AG10803 (cell line): Measurements from ENCODE around the gene SIRPA.

ENCODE experiments used
- DNase-seq: peaks from one replicate; pipeline ENCODE4 v3.0.0; 2010; ENCODE audit warnings: low read depth
- H3K4me3 ChIP-seq: 2 replicates; pipeline ENCODE4 v1.5.1; 2011; ENCODE audit warnings: mild to moderate bottlenecking, low read length, control low read depth
- TF ChIP-seq, protein P1 (sequence below): conservative IDR thresholded peaks from 2 replicates; pipeline ENCODE4 v1.5.1; 2011; ENCODE audit warnings: mild to moderate bottlenecking, low read length, control low read depth, inconsistent platforms

SIRPA gene

DNA sequence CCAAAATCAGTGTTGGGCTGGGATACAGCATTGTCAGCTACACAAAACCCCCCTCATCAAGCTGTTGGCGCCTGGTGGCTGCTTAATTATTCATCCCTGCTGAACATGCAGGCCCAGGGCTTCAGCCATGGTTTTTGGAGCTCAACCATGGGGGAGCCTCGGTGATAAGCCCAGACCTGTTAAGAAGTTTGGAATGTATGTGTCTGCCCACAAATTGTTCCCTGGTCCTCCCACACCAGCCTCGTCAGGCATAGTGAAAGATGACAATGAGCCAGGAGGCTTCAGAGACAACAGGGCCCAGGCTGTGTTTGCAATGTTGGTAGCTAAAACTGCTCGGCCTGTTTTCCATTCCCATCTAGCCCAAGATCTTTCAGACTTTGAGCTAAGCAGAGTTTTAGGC, 34.8 kb upstream of the SIRPA start:
- peak; percentile 85 for DNase-seq
- TF ChIP-seq, protein P1, sequence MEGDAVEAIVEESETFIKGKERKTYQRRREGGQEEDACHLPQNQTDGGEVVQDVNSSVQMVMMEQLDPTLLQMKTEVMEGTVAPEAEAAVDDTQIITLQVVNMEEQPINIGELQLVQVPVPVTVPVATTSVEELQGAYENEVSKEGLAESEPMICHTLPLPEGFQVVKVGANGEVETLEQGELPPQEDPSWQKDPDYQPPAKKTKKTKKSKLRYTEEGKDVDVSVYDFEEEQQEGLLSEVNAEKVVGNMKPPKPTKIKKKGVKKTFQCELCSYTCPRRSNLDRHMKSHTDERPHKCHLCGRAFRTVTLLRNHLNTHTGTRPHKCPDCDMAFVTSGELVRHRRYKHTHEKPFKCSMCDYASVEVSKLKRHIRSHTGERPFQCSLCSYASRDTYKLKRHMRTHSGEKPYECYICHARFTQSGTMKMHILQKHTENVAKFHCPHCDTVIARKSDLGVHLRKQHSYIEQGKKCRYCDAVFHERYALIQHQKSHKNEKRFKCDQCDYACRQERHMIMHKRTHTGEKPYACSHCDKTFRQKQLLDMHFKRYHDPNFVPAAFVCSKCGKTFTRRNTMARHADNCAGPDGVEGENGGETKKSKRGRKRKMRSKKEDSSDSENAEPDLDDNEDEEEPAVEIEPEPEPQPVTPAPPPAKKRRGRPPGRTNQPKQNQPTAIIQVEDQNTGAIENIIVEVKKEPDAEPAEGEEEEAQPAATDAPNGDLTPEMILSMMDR = no peak
- H3K4me3 ChIP-seq = no peak overlapping the region

DNA sequence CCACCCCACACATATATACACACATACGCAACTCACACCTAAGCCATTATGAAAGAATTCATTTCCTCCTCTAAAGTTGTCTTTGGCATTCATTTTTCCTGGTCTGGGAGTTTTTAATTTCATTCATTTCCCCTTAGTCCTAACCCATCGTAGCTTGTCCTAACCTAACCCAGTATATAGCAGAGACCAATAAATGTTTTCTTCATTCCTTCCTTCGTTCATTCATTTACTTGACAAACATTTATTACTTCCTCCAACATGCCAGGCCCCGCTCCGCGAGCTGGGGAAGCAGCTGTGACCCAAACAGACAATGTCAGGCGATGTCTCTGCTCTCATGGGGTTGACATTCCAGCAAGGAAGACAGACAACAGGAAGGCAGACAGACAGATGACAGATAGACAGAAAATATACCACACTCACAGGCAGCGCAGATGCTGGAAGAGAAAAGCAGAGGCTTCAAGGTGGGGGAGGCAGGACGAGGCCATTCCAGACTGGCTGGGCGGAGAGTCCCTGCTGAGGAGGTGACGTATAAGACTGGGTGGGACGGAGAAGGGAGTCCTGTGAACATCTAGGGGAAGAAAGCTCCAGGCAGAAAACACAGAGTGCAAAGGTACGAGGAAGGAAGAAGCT, 33.7 kb upstream of the SIRPA start:
- H3K4me3 ChIP-seq = peak overlapping the region; percentile 37
- DNase-seq = peak; percentile 75
- TF ChIP-seq, protein P1 = no peak

DNA sequence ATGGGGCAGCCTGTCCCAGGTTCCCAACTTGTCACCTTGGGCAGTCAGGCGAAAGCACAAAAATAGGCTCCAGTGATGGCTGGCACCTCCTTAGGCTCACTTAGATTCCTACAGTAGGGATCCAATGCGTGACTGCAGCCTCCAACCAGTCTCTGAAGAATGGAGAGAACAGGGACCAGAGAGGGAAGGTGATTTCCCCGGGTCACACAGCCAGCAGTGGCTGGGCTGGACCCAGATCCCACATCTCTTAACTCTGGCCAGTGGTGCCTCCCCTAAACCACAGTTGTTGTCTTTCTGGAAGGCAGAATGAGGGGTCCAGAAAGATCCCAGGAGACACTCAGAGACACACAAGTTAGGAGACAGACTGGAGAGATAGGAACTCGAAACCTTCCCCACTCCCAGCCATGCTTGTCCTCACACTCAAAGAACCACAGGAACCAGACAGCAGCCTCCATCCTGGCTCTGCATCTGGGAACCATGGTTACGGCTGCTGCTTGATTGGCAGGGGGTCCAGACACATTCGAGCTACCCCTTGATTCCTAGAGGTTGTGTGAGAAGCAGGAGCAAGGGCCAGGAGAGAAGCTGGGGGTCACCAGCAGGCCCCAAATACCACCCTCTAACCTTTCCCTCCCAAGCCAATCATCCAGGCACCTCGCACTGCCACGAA, 33.1 kb upstream of the SIRPA start:
- H3K4me3 ChIP-seq = no peak overlapping the region
- no peak for DNase-seq
- TF ChIP-seq, protein P1 = no peak

DNA sequence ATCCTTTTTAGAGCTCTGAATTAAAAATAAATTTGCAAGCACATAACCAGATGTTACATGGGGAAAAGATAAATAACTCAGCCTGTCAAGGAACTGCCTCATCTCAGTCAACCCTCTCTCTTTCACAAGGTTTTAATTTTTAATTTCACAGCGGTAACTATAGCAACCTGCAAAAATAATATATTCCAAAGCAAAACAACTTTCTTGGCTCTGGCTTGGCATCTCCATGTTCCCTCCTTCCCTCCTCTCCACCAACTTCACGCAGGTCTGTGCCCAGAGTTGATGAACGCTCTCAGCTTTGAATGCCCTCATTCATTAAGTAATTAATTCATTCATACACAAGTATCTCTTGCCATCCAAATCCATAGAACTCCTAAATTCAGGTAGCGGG, 32.5 kb upstream of the SIRPA start:
- DNase-seq = peak; percentile 43
- H3K4me3 ChIP-seq = no peak overlapping the region
- TF ChIP-seq, protein P1 = no peak

DNA sequence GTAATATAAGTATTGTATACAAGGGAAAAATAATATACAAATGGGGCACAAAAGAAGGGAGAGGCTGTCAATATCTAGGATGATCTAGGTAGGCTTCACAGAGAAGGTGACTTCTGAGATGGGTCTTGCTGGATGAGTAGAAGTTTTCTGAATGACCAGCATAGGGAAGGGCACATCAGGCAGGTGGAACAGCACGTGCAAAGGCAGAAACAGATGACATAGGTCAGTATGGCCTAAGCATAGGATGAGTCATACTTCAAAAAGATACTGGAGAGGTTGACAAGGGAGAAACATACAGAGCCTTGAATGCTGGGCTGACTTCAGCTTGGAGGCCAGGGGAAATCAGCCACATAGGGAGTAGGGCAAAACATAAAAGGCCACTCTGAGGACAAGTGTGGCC, 31.9 kb upstream of the SIRPA start:
- no peak overlapping the region for H3K4me3 ChIP-seq
- no peak for DNase-seq
- TF ChIP-seq, protein P1 = no peak

DNA sequence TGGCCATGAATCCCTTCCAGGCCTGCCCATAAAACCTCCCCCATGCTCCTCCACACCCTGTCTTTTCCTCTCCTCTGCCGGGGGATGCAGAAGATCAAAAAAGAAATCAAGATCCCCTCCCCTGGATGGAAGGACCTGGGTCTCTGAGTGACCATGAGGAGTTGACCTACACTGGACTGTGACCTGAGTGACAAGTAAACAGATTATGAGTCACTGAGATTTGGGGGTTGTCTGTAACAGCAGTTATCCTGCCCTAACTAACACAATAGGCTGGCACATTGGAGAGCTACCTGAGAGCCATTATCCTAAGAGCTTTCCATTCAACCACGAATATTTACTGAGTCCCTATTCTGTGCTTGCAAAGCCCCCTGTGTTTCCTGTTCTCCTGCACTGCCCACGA, 28.4 kb upstream of the SIRPA start:
- TF ChIP-seq, protein P1 = no peak
- H3K4me3 ChIP-seq = no peak overlapping the region
- no peak for DNase-seq
